NCI-H460 (cell line): ENCODE measurements around the gene KDM6A. TPM values are rescaled to one million over a fixed set of nuclear protein-coding genes. Genes with fewer than 3 reads are reported as not detected.
"Not testable (repeated sequence)": the region's sequence is repeated elsewhere in the genome, so short reads cannot be mapped to it uniquely, and the experiment has no call there.

Experiments used
- DNase-seq: peaks from one replicate; pipeline ENCODE4 v3.0.0-alpha.2; 2016; ENCODE audit warnings: low read depth; ENCODE audit errors: extremely low read depth
- total RNA-seq: library from RNA; depleted of rRNA; stranded (reverse); fragments of >200 nt; shearing (Covaris generic); gene quantifications from 2 replicates; pipeline ENCODE4 v1.2.3, GENCODE V29; 2014

KDM6A gene
- total RNA-seq, 1 experiment from 2014 or later: 22.1 TPM

GRCh38 chrX:44884944-44885343, 12.0 kb downstream of the KDM6A start:
- no peak for DNase-seq

- DNase-seq: no peak
Observed at GRCh38 chrX:44889824-44890223, 16.8 kb downstream of the KDM6A start.

- DNase-seq: no peak
Observed at GRCh38 chrX:44890247-44890646, 17.3 kb downstream of the KDM6A start.

- not testable (repeated sequence) for DNase-seq
Observed at GRCh38 chrX:44890687-44891086, 17.7 kb downstream of the KDM6A start.

- DNase-seq: no peak
Observed at GRCh38 chrX:44891642-44892041, 18.7 kb downstream of the KDM6A start.

GRCh38 chrX:44896876-44897186, 23.8 kb downstream of the KDM6A start:
- no peak for DNase-seq

- DNase-seq: no peak
Observed at GRCh38 chrX:44897539-44897938, 24.6 kb downstream of the KDM6A start.

- DNase-seq: no peak
Observed at GRCh38 chrX:44898411-44899221, 25.6 kb downstream of the KDM6A start.

GRCh38 chrX:44899946-44900345, 27.0 kb downstream of the KDM6A start:
- no peak for DNase-seq

- DNase-seq: peak; percentile 29
Observed at GRCh38 chrX:44903107-44903506, 30.1 kb downstream of the KDM6A start.

GRCh38 chrX:44903830-44904530, 31.0 kb downstream of the KDM6A start:
- no peak for DNase-seq

- no peak for DNase-seq
Observed at GRCh38 chrX:44904542-44905115, 31.6 kb downstream of the KDM6A start.

GRCh38 chrX:44906041-44906440, 33.1 kb downstream of the KDM6A start:
- no peak for DNase-seq

GRCh38 chrX:44906542-44906941, 33.6 kb downstream of the KDM6A start:
- no peak for DNase-seq

- no peak for DNase-seq
Observed at GRCh38 chrX:44908153-44908552, 35.2 kb downstream of the KDM6A start.

- DNase-seq: no peak
Observed at GRCh38 chrX:44908827-44909226, 35.8 kb downstream of the KDM6A start.

GRCh38 chrX:44910508-44910907, 37.5 kb downstream of the KDM6A start:
- not testable (repeated sequence) for DNase-seq

- not testable (repeated sequence) for DNase-seq
Observed at GRCh38 chrX:44911074-44911600, 38.1 kb downstream of the KDM6A start.

- DNase-seq: no peak
Observed at GRCh38 chrX:44913656-44914531, 40.9 kb downstream of the KDM6A start.

GRCh38 chrX:44914532-44915198, 41.7 kb downstream of the KDM6A start:
- DNase-seq: no peak
